Duodenal mucosa (tissue), 2 donors: ENCODE data around the gene LDLR.
"Not testable (repeated sequence)": the region's sequence is repeated elsewhere in the genome, so short reads cannot be mapped to it uniquely, and the experiment has no call there.

ENCODE experiments used
- H3K27ac ChIP-seq: one replicate; pipeline ENCODE4 v1.7.0; 2013; ENCODE audit warnings: low read depth, low read length
- H3K27me3 ChIP-seq, 2 donors: one replicate each; pipeline ENCODE4 v1.7.0; 2013; ENCODE audit warnings: low read length in 2 of 2, control low read depth in 1 of 2; ENCODE audit not compliant: insufficient read depth in 2 of 2, control insufficient read depth in 1 of 2
- H3K36me3 ChIP-seq, 2 donors: one replicate each; pipeline ENCODE4 v1.7.0; 2013; ENCODE audit warnings: low read length in 2 of 2, control low read depth in 1 of 2; ENCODE audit not compliant: insufficient read depth in 2 of 2, control insufficient read depth in 1 of 2
- H3K4me1 ChIP-seq, 2 donors: one replicate each; pipeline ENCODE4 v1.7.0; 2013; ENCODE audit warnings: low read length in 2 of 2, control low read depth in 1 of 2; ENCODE audit not compliant: insufficient read depth in 2 of 2, control insufficient read depth in 1 of 2
- H3K4me3 ChIP-seq, 2 donors: one replicate each; pipeline ENCODE4 v1.7.0; 2013; ENCODE audit warnings: low read length in 2 of 2, low read depth in 1 of 2
- H3K9ac ChIP-seq, 2 donors: one replicate each; pipeline ENCODE4 v1.7.0; 2013; ENCODE audit warnings: low read length in 2 of 2, low read depth in 1 of 2
- H3K9me3 ChIP-seq, 2 donors: one replicate each; pipeline ENCODE4 v1.7.0; 2013; ENCODE audit warnings: low read length in 2 of 2, control low read depth in 1 of 2; ENCODE audit not compliant: control insufficient read depth in 1 of 2

The LDLR gene

GRCh38 chr19:11101057-11101456, 11.8 kb downstream of the LDLR start:
- Histone ChIP-seq H3K27ac (no peak overlapping the region), H3K36me3 (peaks cover 20 to 59% of the 10 kb centered on the region in 2 donors)

GRCh38 chr19:11102944-11103343, 13.7 kb downstream of the LDLR start:
- Histone ChIP-seq H3K9ac (no peak overlapping the region), H3K27me3 (no peaks in the 10 kb centered on the region), H3K27ac (no peak overlapping the region), H3K36me3 (peaks cover 27 to 69% of the 10 kb centered on the region in 2 donors), H3K9me3 (no peaks in the 10 kb centered on the region), H3K4me1 (peaks cover 5 to 11% of the 10 kb centered on the region in 2 donors), H3K4me3 (no peak overlapping the region)

More at GRCh38 chr19:11101057-11101456, 11.8 kb downstream of the LDLR start:
- no peaks in the 10 kb centered on the region for H3K9me3 ChIP-seq
- no peaks in the 10 kb centered on the region for H3K27me3 ChIP-seq
- peaks cover 12 to 18% of the 10 kb centered on the region in 2 donors for H3K4me1 ChIP-seq
- no peak overlapping the region for H3K9ac ChIP-seq
- no peak overlapping the region for H3K4me3 ChIP-seq

GRCh38 chr19:11103667-11104066, 14.4 kb downstream of the LDLR start:
- not testable (repeated sequence) for H3K4me1 ChIP-seq, H3K4me3 ChIP-seq, H3K27me3 ChIP-seq, H3K27ac ChIP-seq, H3K9me3 ChIP-seq, H3K9ac ChIP-seq
- H3K36me3 ChIP-seq, result peaks cover 30 to 76% of the 10 kb centered on the region in 2 donors

GRCh38 chr19:11105014-11105636, 15.9 kb downstream of the LDLR start:
- Histone ChIP-seq H3K9ac (no peak overlapping the region), H3K36me3 (peaks cover 33 to 85% of the 10 kb centered on the region in 2 donors), H3K9me3 (no peaks in the 10 kb centered on the region), H3K27ac (no peak overlapping the region), H3K4me3 (no peak overlapping the region), H3K27me3 (no peaks in the 10 kb centered on the region), H3K4me1 (peaks cover 5 to 8% of the 10 kb centered on the region in 2 donors)

GRCh38 chr19:11106477-11106876, 17.2 kb downstream of the LDLR start:
- peaks cover 32 to 88% of the 10 kb centered on the region in 2 donors for H3K36me3 ChIP-seq

GRCh38 chr19:11108746-11109145, 19.5 kb downstream of the LDLR start:
- Histone ChIP-seq H3K36me3 (peaks cover 44 to 94% of the 10 kb centered on the region in 2 donors), H3K4me3 (no peak overlapping the region), H3K27me3 (no peaks in the 10 kb centered on the region), H3K4me1 (no peaks in the 10 kb centered on the region), H3K9me3 (no peaks in the 10 kb centered on the region), H3K9ac (no peak overlapping the region), H3K27ac (no peak overlapping the region)

More at GRCh38 chr19:11106477-11106876, 17.2 kb downstream of the LDLR start:
- Histone ChIP-seq H3K4me3 (no peak overlapping the region), H3K9me3 (no peaks in the 10 kb centered on the region), H3K9ac (no peak overlapping the region), H3K27ac (no peak overlapping the region), H3K27me3 (no peaks in the 10 kb centered on the region), H3K4me1 (peaks cover 5 to 8% of the 10 kb centered on the region in 2 donors)

GRCh38 chr19:11111117-11111770, 22.0 kb downstream of the LDLR start:
- Histone ChIP-seq H3K9ac (no peak overlapping the region), H3K36me3 (peaks cover 38 to 95% of the 10 kb centered on the region in 2 donors), H3K27ac (no peak overlapping the region), H3K27me3 (no peaks in the 10 kb centered on the region), H3K9me3 (no peaks in the 10 kb centered on the region), H3K4me3 (no peak overlapping the region), H3K4me1 (no peaks in the 10 kb centered on the region)

- Histone ChIP-seq H3K27me3 (no peaks in the 10 kb centered on the region), H3K9ac (no peak overlapping the region), H3K9me3 (no peaks in the 10 kb centered on the region), H3K4me3 (no peak overlapping the region), H3K36me3 (peaks cover 36 to 95% of the 10 kb centered on the region in 2 donors), H3K27ac (no peak overlapping the region), H3K4me1 (no peaks in the 10 kb centered on the region)
Observed at GRCh38 chr19:11111771-11112144, 22.5 kb downstream of the LDLR start.

GRCh38 chr19:11113140-11113708, 24.0 kb downstream of the LDLR start:
- H3K4me1 ChIP-seq, result no peaks in the 10 kb centered on the region
- no peak overlapping the region for H3K27ac ChIP-seq
- H3K9me3 ChIP-seq, result no peaks in the 10 kb centered on the region
- no peak overlapping the region for H3K4me3 ChIP-seq
- H3K36me3 ChIP-seq, result peaks cover 32 to 95% of the 10 kb centered on the region in 2 donors
- H3K9ac ChIP-seq, result no peak overlapping the region
- H3K27me3 ChIP-seq, result no peaks in the 10 kb centered on the region

GRCh38 chr19:11115042-11115441, 25.8 kb downstream of the LDLR start:
- no peak overlapping the region for H3K27ac ChIP-seq
- no peaks in the 10 kb centered on the region for H3K9me3 ChIP-seq
- no peaks in the 10 kb centered on the region for H3K4me1 ChIP-seq
- H3K9ac ChIP-seq, result no peak overlapping the region
- no peak overlapping the region for H3K4me3 ChIP-seq
- no peaks in the 10 kb centered on the region for H3K27me3 ChIP-seq
- H3K36me3 ChIP-seq, result peaks cover 24 to 92% of the 10 kb centered on the region in 2 donors
